A549 (cell line): ENCODE measurements around the gene MAPKAP1. TPM values are rescaled to one million over a fixed set of nuclear protein-coding genes. Genes with fewer than 3 reads are reported as not detected.
A peak's percentile ranks its signal among the peaks of the same experiment; 100 is the strongest.

Source experiments
- ATAC-seq, 2 experiments: fragments of 200-7000 bp in 1 of 2; fragments of >200 bp in 1 of 2; cut with Nextera tagmentation in 1 of 2; cut with Tn5 transposase in 1 of 2; 3 replicates each; pipeline versions ENCODE4 v1.8.0 to v1.9.1; 2018 to 2020; ENCODE audit warnings: mild to moderate bottlenecking in 1 of 2, moderate library complexity in 1 of 2
- CTCF ChIA-PET: fragments of 300-600 bp; sonication (Branson Sonifier 250); formaldehyde crosslinking; extraction: SDS; loops from one replicate; lab custom pipeline; 2021; ENCODE audit warnings: antibody characterized with exemption, inconsistent platforms; lab: Yijun Ruan, JAX
- POLR2A ChIA-PET: fragments of 350-600 bp; formaldehyde crosslinking; extraction: SDS; loops from one replicate; lab custom pipeline; 2021; ENCODE audit warnings: antibody characterized with exemption, inconsistent platforms; lab: Yijun Ruan, JAX
- DNase-seq, 2 experiments: peaks; one replicate each; pipeline versions ENCODE4 v3.0.0 to v3.0.0-alpha.2; 2011 to 2016; ENCODE audit warnings: low read depth in 1 of 2, low spot score in 1 of 2
- FAIRE-seq: peaks from 2 replicates; lab custom pipeline; 2011; peaks lifted over from hg19 to GRCh38; lab: Jason Lieb, UNC
- H3K27ac ChIP-seq, 2 experiments: fragments of >200 bp; sonication (Bioruptor Twin); formaldehyde crosslinking; 3 replicates each; pipeline ENCODE4 v1.5.1; 2016 to 2017
- H3K4me1 ChIP-seq: fragments of >200 bp; sonication (Bioruptor Twin); formaldehyde crosslinking; 3 replicates; pipeline ENCODE4 v1.6.1; 2016
- H3K4me2 ChIP-seq: fragments of >200 bp; sonication (Bioruptor Twin); formaldehyde crosslinking; 3 replicates; pipeline ENCODE4 v1.6.1; 2016
- H3K4me3 ChIP-seq: fragments of >200 bp; sonication (Bioruptor Twin); formaldehyde crosslinking; 3 replicates; pipeline ENCODE4 v1.5.1; 2016
- H3K9me3 ChIP-seq: fragments of >200 bp; sonication (Bioruptor Twin); formaldehyde crosslinking; 3 replicates; pipeline ENCODE4 v1.6.1; 2016
- BCL3 ChIP-seq: fragments of >200 bp; sonication (Bioruptor Twin); formaldehyde crosslinking; IDR thresholded peaks from 3 replicates; pipeline ENCODE4 v1.6.1; 2016
- BHLHE40 ChIP-seq: IDR thresholded peaks from 2 replicates; pipeline ENCODE4 v1.6.1; 2012; ENCODE audit warnings: low read depth, low read length, inconsistent platforms
- CEBPB ChIP-seq, 2 experiments: fragments of >200 bp in 1 of 2; sonication (Bioruptor Twin) in 1 of 2; formaldehyde crosslinking in 1 of 2; IDR thresholded peaks; 2 replicates each; pipeline ENCODE4 v1.6.1; 2012 to 2016
- CHD2 ChIP-seq: fragments of 150-350 bp; IDR thresholded peaks from 2 replicates; pipeline ENCODE4 v1.6.1; 2014; ENCODE audit warnings: low read length; ENCODE audit not compliant: partially characterized antibody
- E2F6 ChIP-seq: IDR thresholded peaks from 2 replicates; pipeline ENCODE4 v1.6.1; 2012; ENCODE audit warnings: low read depth, borderline replicate concordance
- EHF ChIP-seq: fragments of 250-450 bp; sonication (Bioruptor Pico); IDR thresholded peaks from 2 replicates; pipeline ENCODE4 v1.5.0; 2020; ENCODE audit warnings: mild to moderate bottlenecking
- FOSB ChIP-seq: fragments of 250-450 bp; sonication (Bioruptor Pico); IDR thresholded peaks from 2 replicates; pipeline ENCODE4 v1.5.0; 2020; ENCODE audit warnings: mild to moderate bottlenecking, moderate library complexity
- HEYL ChIP-seq: fragments of 250-450 bp; sonication (Bioruptor Pico); IDR thresholded peaks from 2 replicates; pipeline ENCODE4 v1.8.0; 2021; ENCODE audit warnings: mild to moderate bottlenecking, moderate library complexity
- HOXB5 ChIP-seq: fragments of 250-450 bp; sonication (Bioruptor Pico); IDR thresholded peaks from 2 replicates; pipeline ENCODE4 v1.5.0; 2020; ENCODE audit warnings: mild to moderate bottlenecking, moderate library complexity
- JUN ChIP-seq, 2 experiments: fragments of >200 bp; sonication (Bioruptor Twin); formaldehyde crosslinking; IDR thresholded peaks; 2 replicates in 1 of 2; 3 replicates in 1 of 2; pipeline ENCODE4 v1.6.1; 2016 to 2017
- MAX ChIP-seq: IDR thresholded peaks from 2 replicates; pipeline ENCODE4 v1.6.1; 2012
- NPAS2 ChIP-seq: fragments of 250-450 bp; sonication (Bioruptor Pico); IDR thresholded peaks from 2 replicates; pipeline ENCODE4 v1.8.0; 2022; ENCODE audit warnings: mild to moderate bottlenecking, moderate library complexity, borderline replicate concordance
- RAD21 ChIP-seq, 2 experiments: fragments of >200 bp in 1 of 2; sonication (Bioruptor Twin) in 1 of 2; formaldehyde crosslinking in 1 of 2; IDR thresholded peaks in 1 of 2; conservative IDR thresholded peaks in 1 of 2; 2 replicates in 1 of 2; 3 replicates in 1 of 2; pipeline ENCODE4 v1.6.1; 2012 to 2018; ENCODE audit warnings: inconsistent platforms in 1 of 2
- REST ChIP-seq: fragments of 200-600 bp; sonication (generic); IDR thresholded peaks from 2 replicates; pipeline ENCODE4 v1.6.1; 2016; ENCODE audit warnings: antibody characterized with exemption, mild to moderate bottlenecking, moderate library complexity
- RFX5 ChIP-seq: fragments of 450-650 bp; IDR thresholded peaks from 2 replicates; pipeline ENCODE4 v1.7.1; 2014; ENCODE audit warnings: antibody characterized with exemption, mild to moderate bottlenecking, moderate library complexity
- SMC3 ChIP-seq: fragments of >200 bp; sonication (Bioruptor Twin); formaldehyde crosslinking; IDR thresholded peaks from 3 replicates; pipeline ENCODE4 v1.6.1; 2018; ENCODE audit warnings: inconsistent platforms
- SREBF2 ChIP-seq: fragments of 450-650 bp; IDR thresholded peaks from 2 replicates; pipeline ENCODE4 v1.6.1; 2014; ENCODE audit warnings: mild to moderate bottlenecking, moderate library complexity
- TP53 ChIP-seq: fragments of 250-450 bp; sonication (Bioruptor Pico); IDR thresholded peaks from 2 replicates; pipeline ENCODE4 v1.5.0; 2021; ENCODE audit warnings: mild to moderate bottlenecking, moderate library complexity
- WGBS: methylation state at CpG from one replicate; pipeline ENCODE4 v1.1.6; 2017; ENCODE audit errors: missing lambda C conversion rate; 5-methylcytosine and 5-hydroxymethylcytosine counted together
- polyA plus RNA-seq, 4 experiments: library from polyadenylated mRNA; depleted of rRNA in 3 of 4; stranded (reverse); fragments of >200 nt; fragmentation: RNase III in 1 of 4; extraction: RNeasy Plus Mini Kit Qiagen cat#74134 plus additional on column Dnase treatment in 1 of 4; gene quantifications; 2 replicates in 3 of 4; 3 replicates in 1 of 4; pipeline ENCODE4 v1.2.3, GENCODE V29; 2011 to 2017
- TF ChIP-seq, protein P1 (sequence below): fragments of 250-450 bp; sonication (Bioruptor Pico); IDR thresholded peaks from 2 replicates; pipeline ENCODE4 v1.5.0; 2021; ENCODE audit warnings: mild to moderate bottlenecking, moderate library complexity, borderline replicate concordance

MAPKAP1 gene
- polyA plus RNA-seq, 2 of the 4 experiments (the other 2 are of a cell fraction) = 49.9 to 119 TPM

- peak; percentile 93 to 98 for TF ChIP-seq RAD21 (conservative IDR thresholded peaks at IDR 0.05 in 1 of 2, IDR thresholded peaks at IDR 0.05 in 1 of 2)
Observed at GRCh38 chr9:125407974-125408900, 298.8 kb downstream of the MAPKAP1 start (continued).

DNA sequence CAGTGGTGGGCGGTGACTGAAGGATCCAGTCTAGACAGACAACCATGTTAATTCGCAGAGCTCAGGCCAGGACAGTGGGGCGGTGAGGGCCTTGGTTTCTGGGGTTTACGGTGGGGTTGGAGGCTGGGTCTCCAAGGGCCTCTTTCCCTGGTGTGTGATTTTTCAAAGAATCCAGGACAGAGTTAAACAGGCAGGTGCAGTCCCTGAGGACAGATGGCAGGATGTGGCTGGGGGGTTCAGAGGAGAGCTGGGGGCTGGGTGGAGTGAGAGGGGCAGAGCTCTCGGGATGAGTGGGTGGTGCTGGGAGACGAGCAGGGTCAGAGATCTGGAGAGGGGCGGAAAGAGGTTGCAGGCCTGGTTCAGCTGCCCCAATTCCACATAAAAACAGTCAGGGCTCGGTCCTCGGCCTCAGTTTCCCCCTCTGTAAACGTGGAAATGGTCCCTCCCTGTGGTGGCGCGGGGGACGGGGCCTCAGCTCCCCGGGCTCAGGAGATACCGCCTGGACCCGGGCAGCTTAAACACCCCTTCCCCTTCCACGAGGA, 299.5 kb downstream of the MAPKAP1 start:
- 51% methylated on average over 15 of the region's 17 CpGs for WGBS
- H3K4me2 ChIP-seq = peak overlapping the region; percentile 93
- no peaks in the 10 kb centered on the region for H3K9me3 ChIP-seq
- POLR2A ChIA-PET = interaction anchor here (0.7 to 1.2 kb wide), 6 partner anchors 23 to 991 kb away, joined by 3 to 4 read pairs (median 3); partner anchors contain the start of genes GAPVD1 and HSPA5
- H3K27ac ChIP-seq = peak overlapping the region; percentile 88
- TF ChIP-seq EHF (CRISPR knock-in tag) (no peak), HOXB5 (CRISPR knock-in tag) (no peak), TP53 (no peak), SMC3 (no peak), RFX5 (no peak), MAX (no peak), E2F6 (no peak), RAD21 (conservative IDR thresholded peaks at IDR 0.05 in 1 of 2, IDR thresholded peaks at IDR 0.05 in 1 of 2) (no peak), SREBF2 (no peak), FOSB (CRISPR knock-in tag) (no peak), JUN (IDR thresholded peaks at IDR 0.05) (no peak), CHD2 (no peak), CEBPB (IDR thresholded peaks at IDR 0.05) (no peak), REST (no peak)
- TF ChIP-seq, all 56 proteins: peak for 0
- DNase-seq (no peak), ATAC-seq (peak in 1 of 2 experiments; percentile 39; a peak in 4 of 6 replicates), FAIRE-seq (no peak)
- H3K4me3 ChIP-seq = peak overlapping the region; percentile 85
- 0 out of 3 replicates have a peak, but pooled peaks cover 4% of the 10 kb centered on the region for H3K4me1 ChIP-seq
- CTCF ChIA-PET = interaction anchor here (0.6 to 4.2 kb wide), 79 partner anchors 8 to 1101 kb away, joined by 3 to 97 read pairs (median 4); partner anchors contain the start of gene MAPKAP1

DNA sequence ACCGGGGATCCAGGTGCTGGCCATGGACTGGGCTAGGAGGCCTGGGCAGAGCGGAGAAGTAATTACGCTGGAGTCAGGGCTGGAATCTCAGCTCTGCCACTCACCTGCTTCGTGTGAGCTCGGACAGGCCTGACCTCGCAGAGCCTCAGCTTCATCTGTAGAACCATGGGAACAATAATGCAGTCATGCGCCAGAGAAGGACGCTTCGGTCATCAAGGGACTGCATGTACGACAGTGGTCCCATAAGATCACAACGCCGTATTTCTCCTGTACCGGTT, 300.3 kb downstream of the MAPKAP1 start:
- Histone ChIP-seq H3K4me2 (no peak overlapping the region), H3K27ac (no peak overlapping the region), H3K4me1 (0 out of 3 replicates have a peak, but pooled peaks cover 4% of the 10 kb centered on the region), H3K9me3 (no peaks in the 10 kb centered on the region), H3K4me3 (no peak overlapping the region)
- ChIA-PET POLR2A (no interaction called here), CTCF (interaction anchor here (0.6 to 4.2 kb wide), 10 partner anchors 8 to 1091 kb away, joined by 3 to 97 read pairs (median 13); no protein-coding TSS in a partner anchor)
- FAIRE-seq (no peak), ATAC-seq (no peak), DNase-seq (no peak)
- WGBS = 94% methylated on average over 13 of the region's 13 CpGs
- TF ChIP-seq BCL3 (no peak), BHLHE40 (no peak), REST (no peak), TP53 (no peak), SMC3 (no peak), HEYL (CRISPR knock-in tag) (no peak), NPAS2 (no peak), RFX5 (no peak), MAX (no peak)
- TF ChIP-seq, protein P1, sequence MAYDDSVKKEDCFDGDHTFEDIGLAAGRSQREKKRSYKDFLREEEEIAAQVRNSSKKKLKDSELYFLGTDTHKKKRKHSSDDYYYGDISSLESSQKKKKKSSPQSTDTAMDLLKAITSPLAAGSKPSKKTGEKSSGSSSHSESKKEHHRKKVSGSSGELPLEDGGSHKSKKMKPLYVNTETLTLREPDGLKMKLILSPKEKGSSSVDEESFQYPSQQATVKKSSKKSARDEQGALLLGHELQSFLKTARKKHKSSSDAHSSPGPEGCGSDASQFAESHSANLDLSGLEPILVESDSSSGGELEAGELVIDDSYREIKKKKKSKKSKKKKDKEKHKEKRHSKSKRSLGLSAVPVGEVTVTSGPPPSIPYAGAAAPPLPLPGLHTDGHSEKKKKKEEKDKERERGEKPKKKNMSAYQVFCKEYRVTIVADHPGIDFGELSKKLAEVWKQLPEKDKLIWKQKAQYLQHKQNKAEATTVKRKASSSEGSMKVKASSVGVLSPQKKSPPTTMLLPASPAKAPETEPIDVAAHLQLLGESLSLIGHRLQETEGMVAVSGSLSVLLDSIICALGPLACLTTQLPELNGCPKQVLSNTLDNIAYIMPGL (CRISPR knock-in tag) = no peak
